Measurements from ENCODE around the gene FRMD4A.

Gene FRMD4A

DNA sequence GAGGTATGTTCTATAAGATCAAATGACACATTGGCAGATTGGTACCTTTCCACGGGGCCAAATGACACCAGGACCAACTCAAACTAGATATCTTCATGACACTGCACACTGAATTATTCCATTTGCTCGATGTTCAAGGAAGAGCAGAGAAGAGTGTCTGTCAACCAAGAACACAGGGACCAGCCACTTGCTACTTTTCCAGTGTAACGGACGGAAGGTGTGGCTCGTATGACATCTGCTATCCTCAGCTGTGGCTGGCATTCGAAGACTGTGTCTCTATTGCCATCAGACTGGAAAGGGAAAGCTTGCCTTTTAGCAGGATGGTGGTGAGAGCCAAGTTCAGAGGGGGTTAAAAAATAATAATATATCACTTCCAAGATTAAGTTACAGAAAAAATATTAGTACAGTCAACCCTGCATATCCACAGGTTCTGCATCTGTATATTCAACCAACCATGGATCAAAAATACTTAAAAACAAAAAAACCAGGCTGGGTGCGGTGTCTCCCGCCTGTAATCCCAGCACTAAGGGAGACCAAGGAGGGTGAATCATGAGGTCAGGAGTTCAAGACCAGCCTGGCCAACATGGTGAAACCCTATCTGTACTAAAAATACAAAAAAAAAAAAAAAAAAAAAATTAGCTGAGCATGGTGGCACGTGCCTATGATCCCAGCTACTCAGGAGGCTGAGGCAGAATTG lies 506.9 kb downstream of the FRMD4A start:
- no peak overlapping the region for H3K4me3 ChIP-seq (ENCODE audit: insufficient read depth, low read depth, low read length)
- no peak overlapping the region for H3K27ac ChIP-seq (ENCODE audit: insufficient read depth, low read depth, low read length, poor library complexity, severe bottlenecking)
- H3K4me1 ChIP-seq (ENCODE audit: control insufficient read depth, insufficient read depth, low read length) = peaks cover 26% of the 10 kb centered on the region
- H3K36me3 ChIP-seq (ENCODE audit: control insufficient read depth, insufficient read depth, low read length) = no peaks in the 10 kb centered on the region
- whole genome bisulfite sequencing, 2 experiments = 90% methylated on average over 9 of the region's 9 CpGs
- H3K27me3 ChIP-seq (ENCODE audit: control insufficient read depth, insufficient read depth, low read length, poor library complexity, severe bottlenecking) = no peaks in the 10 kb centered on the region
- no peaks in the 10 kb centered on the region for H3K9me3 ChIP-seq (ENCODE audit: control insufficient read depth, low read length)

GRCh38 chr10:13823096-13823708 lies 507.5 kb downstream of the FRMD4A start:
- H3K4me3 ChIP-seq (ENCODE audit: insufficient read depth, low read depth, low read length) = no peak overlapping the region
- H3K27me3 ChIP-seq (ENCODE audit: control insufficient read depth, insufficient read depth, low read length, poor library complexity, severe bottlenecking) = no peaks in the 10 kb centered on the region
- no peak overlapping the region for H3K27ac ChIP-seq (ENCODE audit: insufficient read depth, low read depth, low read length, poor library complexity, severe bottlenecking)
- 23 to 25% methylated on average over 8 of the region's 8 CpGs for WGBS, 2 experiments
- H3K4me1 ChIP-seq (ENCODE audit: control insufficient read depth, insufficient read depth, low read length) = peaks cover 26% of the 10 kb centered on the region
- H3K36me3 ChIP-seq (ENCODE audit: control insufficient read depth, insufficient read depth, low read length) = no peaks in the 10 kb centered on the region
- H3K9me3 ChIP-seq (ENCODE audit: control insufficient read depth, low read length) = no peaks in the 10 kb centered on the region

- Histone ChIP-seq H3K27me3 (ENCODE audit: control insufficient read depth, insufficient read depth, low read length, poor library complexity, severe bottlenecking) (no peaks in the 10 kb centered on the region), H3K4me1 (ENCODE audit: control insufficient read depth, insufficient read depth, low read length) (peaks cover 26% of the 10 kb centered on the region), H3K36me3 (ENCODE audit: control insufficient read depth, insufficient read depth, low read length) (no peaks in the 10 kb centered on the region), H3K4me3 (ENCODE audit: insufficient read depth, low read depth, low read length) (no peak overlapping the region), H3K27ac (ENCODE audit: insufficient read depth, low read depth, low read length, poor library complexity, severe bottlenecking) (no peak overlapping the region), H3K9me3 (ENCODE audit: control insufficient read depth, low read length) (no peaks in the 10 kb centered on the region)
- 76 to 82% methylated on average over 3 of the region's 3 CpGs for WGBS, 2 experiments
These were observed 508.2 kb downstream of the FRMD4A start for GRCh38 chr10:13822490-13822889.

- WGBS, 2 experiments = 37 to 40% methylated on average over 9 of the region's 9 CpGs
- Histone ChIP-seq H3K4me3 (ENCODE audit: insufficient read depth, low read depth, low read length) (no peak overlapping the region), H3K27me3 (ENCODE audit: control insufficient read depth, insufficient read depth, low read length, poor library complexity, severe bottlenecking) (no peaks in the 10 kb centered on the region), H3K36me3 (ENCODE audit: control insufficient read depth, insufficient read depth, low read length) (no peaks in the 10 kb centered on the region), H3K27ac (ENCODE audit: insufficient read depth, low read depth, low read length, poor library complexity, severe bottlenecking) (no peak overlapping the region), H3K9me3 (ENCODE audit: control insufficient read depth, low read length) (no peaks in the 10 kb centered on the region), H3K4me1 (ENCODE audit: control insufficient read depth, insufficient read depth, low read length) (peaks cover 26% of the 10 kb centered on the region)
These were observed 509.8 kb downstream of the FRMD4A start for GRCh38 chr10:13820964-13821337.

DNA sequence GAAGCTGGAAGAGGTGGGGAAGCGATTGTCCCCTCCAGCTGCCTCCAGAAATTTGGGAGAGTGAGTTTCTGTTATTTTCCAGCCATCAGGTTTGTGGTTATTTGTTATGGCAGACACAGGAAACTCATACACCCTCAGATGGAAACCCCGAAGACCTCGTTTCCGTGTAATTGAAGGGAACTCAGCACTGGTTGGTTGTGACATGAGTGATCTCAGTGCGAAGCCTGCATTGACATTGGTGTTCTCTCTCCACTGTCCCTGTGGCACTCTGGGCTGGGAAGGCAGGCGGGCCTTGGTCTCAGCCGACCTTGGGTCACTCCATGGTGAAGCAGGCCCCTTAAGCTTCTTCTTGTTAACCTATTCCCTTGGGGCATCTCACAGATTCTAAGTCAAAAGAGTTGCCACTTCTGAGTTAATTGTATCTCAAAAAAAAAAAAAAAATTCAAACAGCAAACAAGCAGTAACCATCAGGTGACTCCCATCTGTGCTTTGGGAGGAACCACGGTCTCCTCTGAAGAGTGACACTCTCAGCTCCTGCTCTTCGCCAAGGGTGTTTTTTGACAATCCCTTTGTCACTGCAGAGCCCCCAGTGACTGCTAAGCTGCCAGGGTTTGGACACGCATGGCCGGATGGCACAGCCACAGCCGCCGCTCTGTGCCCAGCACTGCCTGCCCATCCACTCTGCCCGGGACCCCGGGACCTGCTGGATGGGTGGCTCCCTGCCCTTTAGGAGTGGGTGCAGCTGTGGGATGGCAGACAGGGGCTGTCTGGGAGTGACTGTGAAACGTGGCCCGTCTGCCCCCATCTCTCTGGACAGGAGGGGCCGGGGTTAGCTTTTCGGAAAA lies 510.4 kb downstream of the FRMD4A start:
- peaks cover 26% of the 10 kb centered on the region for H3K4me1 ChIP-seq (ENCODE audit: control insufficient read depth, insufficient read depth, low read length)
- 83% methylated on average over 19 of the region's 19 CpGs for WGBS, 2 experiments
- no peaks in the 10 kb centered on the region for H3K27me3 ChIP-seq (ENCODE audit: control insufficient read depth, insufficient read depth, low read length, poor library complexity, severe bottlenecking)
- H3K27ac ChIP-seq (ENCODE audit: insufficient read depth, low read depth, low read length, poor library complexity, severe bottlenecking) = no peak overlapping the region
- H3K36me3 ChIP-seq (ENCODE audit: control insufficient read depth, insufficient read depth, low read length) = no peaks in the 10 kb centered on the region
- H3K4me3 ChIP-seq (ENCODE audit: insufficient read depth, low read depth, low read length) = no peak overlapping the region
- H3K9me3 ChIP-seq (ENCODE audit: control insufficient read depth, low read length) = no peaks in the 10 kb centered on the region

DNA sequence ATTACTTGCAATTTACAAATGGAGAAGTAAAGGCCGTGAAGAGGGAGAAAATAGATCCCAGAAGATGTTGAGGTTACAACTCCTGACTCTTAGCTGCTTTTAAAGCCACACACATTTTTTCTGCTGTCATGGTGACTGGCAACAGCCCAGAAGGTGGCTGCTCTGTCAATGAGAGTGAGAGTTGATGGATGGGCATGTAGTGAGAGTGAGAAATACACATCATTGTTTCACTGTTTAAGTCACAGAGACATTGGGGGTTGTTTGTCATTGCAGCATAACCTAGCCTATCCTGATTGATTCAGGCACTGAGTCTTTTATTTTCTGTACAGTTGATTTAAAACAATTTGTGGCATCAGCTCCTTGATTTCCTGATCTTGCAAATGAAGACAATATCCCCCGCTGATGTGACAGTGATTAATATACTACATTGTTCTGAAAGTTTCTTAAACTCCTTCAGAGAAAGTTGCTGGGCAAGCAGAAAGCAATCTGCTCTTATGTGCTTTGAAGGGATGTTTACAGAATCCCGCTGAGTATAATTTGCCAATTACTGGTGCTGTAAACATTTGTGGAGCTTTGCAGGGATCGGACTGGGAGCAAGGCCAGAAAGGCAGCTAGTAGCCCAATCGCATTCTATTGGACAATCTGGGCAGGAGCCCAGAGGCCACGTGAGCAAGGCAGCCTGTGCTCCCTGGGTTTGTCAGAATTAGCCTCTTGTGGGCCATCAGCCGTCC lies 514.4 kb downstream of the FRMD4A start:
- Histone ChIP-seq H3K27ac (ENCODE audit: insufficient read depth, low read depth, low read length, poor library complexity, severe bottlenecking) (no peak overlapping the region), H3K27me3 (ENCODE audit: control insufficient read depth, insufficient read depth, low read length, poor library complexity, severe bottlenecking) (no peaks in the 10 kb centered on the region), H3K4me3 (ENCODE audit: insufficient read depth, low read depth, low read length) (no peak overlapping the region), H3K9me3 (ENCODE audit: control insufficient read depth, low read length) (no peaks in the 10 kb centered on the region), H3K36me3 (ENCODE audit: control insufficient read depth, insufficient read depth, low read length) (no peaks in the 10 kb centered on the region), H3K4me1 (ENCODE audit: control insufficient read depth, insufficient read depth, low read length) (peaks cover 11% of the 10 kb centered on the region)
- 91% methylated on average over 7 of the region's 7 CpGs for WGBS, 2 experiments

DNA sequence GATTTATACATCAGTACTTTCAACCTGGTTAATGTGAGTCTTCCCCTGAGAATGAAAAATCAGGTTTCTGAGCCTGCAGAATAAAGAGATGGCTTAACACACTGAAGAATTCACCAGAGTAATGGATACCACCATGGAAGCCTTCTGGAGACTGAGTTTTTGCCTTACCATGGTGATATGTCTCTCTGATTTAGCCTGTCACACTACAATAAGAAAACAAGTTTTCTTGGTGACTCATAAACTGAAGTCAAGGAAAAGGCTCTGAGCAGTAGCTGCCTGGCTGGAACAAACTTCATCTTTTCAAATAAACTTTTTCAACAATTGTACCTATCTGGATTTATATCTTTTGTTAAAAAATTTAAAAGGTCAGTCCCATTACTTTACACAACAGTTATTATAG lies 515.0 kb downstream of the FRMD4A start:
- no peaks in the 10 kb centered on the region for H3K9me3 ChIP-seq (ENCODE audit: control insufficient read depth, low read length)
- no peaks in the 10 kb centered on the region for H3K27me3 ChIP-seq (ENCODE audit: control insufficient read depth, insufficient read depth, low read length, poor library complexity, severe bottlenecking)
- no peaks in the 10 kb centered on the region for H3K36me3 ChIP-seq (ENCODE audit: control insufficient read depth, insufficient read depth, low read length)
- H3K4me3 ChIP-seq (ENCODE audit: insufficient read depth, low read depth, low read length) = no peak overlapping the region
- H3K4me1 ChIP-seq (ENCODE audit: control insufficient read depth, insufficient read depth, low read length) = peaks cover 6% of the 10 kb centered on the region
- H3K27ac ChIP-seq (ENCODE audit: insufficient read depth, low read depth, low read length, poor library complexity, severe bottlenecking) = no peak overlapping the region

- Histone ChIP-seq H3K9me3 (ENCODE audit: control insufficient read depth, low read length) (no peaks in the 10 kb centered on the region), H3K27ac (ENCODE audit: insufficient read depth, low read depth, low read length, poor library complexity, severe bottlenecking) (no peak overlapping the region), H3K4me1 (ENCODE audit: control insufficient read depth, insufficient read depth, low read length) (peaks cover 13% of the 10 kb centered on the region), H3K27me3 (ENCODE audit: control insufficient read depth, insufficient read depth, low read length, poor library complexity, severe bottlenecking) (no peaks in the 10 kb centered on the region), H3K4me3 (ENCODE audit: insufficient read depth, low read depth, low read length) (no peak overlapping the region), H3K36me3 (ENCODE audit: control insufficient read depth, insufficient read depth, low read length) (no peaks in the 10 kb centered on the region)
- WGBS, 2 experiments = 96 to 100% methylated on average over 5 of the region's 5 CpGs
These were observed 517.2 kb downstream of the FRMD4A start for GRCh38 chr10:13813550-13813949.

- 91 to 96% methylated on average over 11 of the region's 11 CpGs for WGBS, 2 experiments
- Histone ChIP-seq H3K4me1 (ENCODE audit: control insufficient read depth, insufficient read depth, low read length) (peaks cover 13% of the 10 kb centered on the region), H3K9me3 (ENCODE audit: control insufficient read depth, low read length) (no peaks in the 10 kb centered on the region), H3K27me3 (ENCODE audit: control insufficient read depth, insufficient read depth, low read length, poor library complexity, severe bottlenecking) (no peaks in the 10 kb centered on the region), H3K27ac (ENCODE audit: insufficient read depth, low read depth, low read length, poor library complexity, severe bottlenecking) (no peak overlapping the region), H3K4me3 (ENCODE audit: insufficient read depth, low read depth, low read length) (no peak overlapping the region), H3K36me3 (ENCODE audit: control insufficient read depth, insufficient read depth, low read length) (no peaks in the 10 kb centered on the region)
These were observed 517.9 kb downstream of the FRMD4A start for GRCh38 chr10:13812804-13813203.

GRCh38 chr10:13810568-13810967 lies 520.2 kb downstream of the FRMD4A start:
- Histone ChIP-seq H3K36me3 (ENCODE audit: control insufficient read depth, insufficient read depth, low read length) (no peaks in the 10 kb centered on the region), H3K27ac (ENCODE audit: insufficient read depth, low read depth, low read length, poor library complexity, severe bottlenecking) (no peak overlapping the region), H3K4me3 (ENCODE audit: insufficient read depth, low read depth, low read length) (no peak overlapping the region), H3K4me1 (ENCODE audit: control insufficient read depth, insufficient read depth, low read length) (peaks cover 13% of the 10 kb centered on the region), H3K9me3 (ENCODE audit: control insufficient read depth, low read length) (no peaks in the 10 kb centered on the region), H3K27me3 (ENCODE audit: control insufficient read depth, insufficient read depth, low read length, poor library complexity, severe bottlenecking) (no peaks in the 10 kb centered on the region)
- 92 to 93% methylated on average over 4 of the region's 4 CpGs for WGBS, 2 experiments
